T-cell (primary cell): ENCODE data around the gene VN1R5. TPM values are rescaled to one million over a fixed set of nuclear protein-coding genes. Genes with fewer than 3 reads are reported as not detected.

Experiments
- ATAC-seq, 4 experiments: fragments of 200-7000 bp in 3 of 4; fragments of 150-1000 bp in 1 of 4; cut with Tn5 transposase; replicated peaks in 1 of 4; 1 replicate in 3 of 4; 2 replicates in 1 of 4; pipeline ENCODE4 v1.10.0; 2021; ENCODE audit warnings: moderate library complexity in 3 of 4, mild to moderate bottlenecking in 2 of 4, moderate number of reproducible peaks in 1 of 4
- CTCF ChIA-PET, 2 donors: fragments of 300-600 bp; sonication (Branson Sonifier 250); formaldehyde crosslinking; loops; one replicate each; lab custom pipeline; 2022; ENCODE audit warnings: antibody characterized with exemption in 2 of 2; lab: Charles Lee
- POLR2A ChIA-PET, 2 donors: fragments of 300-600 bp; sonication (Branson Sonifier 250); formaldehyde crosslinking; loops; one replicate each; lab custom pipeline; 2022; ENCODE audit warnings: antibody characterized with exemption in 2 of 2; lab: Charles Lee
- DNase-seq, 35 experiments: peaks; one replicate each; pipeline versions ENCODE4 v3.0.0 to v3.0.0-alpha.2; 2013 to 2023
- H3K27ac ChIP-seq: one replicate; pipeline ENCODE4 v1.5.1; 2013; ENCODE audit warnings: low read length
- H3K27me3 ChIP-seq, 2 experiments: replicated peaks in 1 of 2; 1 replicate in 1 of 2; 2 replicates in 1 of 2; pipeline versions ENCODE4 v1.6.1 to v1.7.0; 2013; ENCODE audit warnings: low read length in 1 of 2, mixed read lengths in 1 of 2; ENCODE audit not compliant: control insufficient read depth in 2 of 2, insufficient read depth in 2 of 2; ENCODE audit errors: extremely low read depth in 1 of 2
- H3K36me3 ChIP-seq, 2 donors: 1 replicate in 1 of 2; 2 replicates in 1 of 2; pipeline versions ENCODE4 v1.6.1 to v1.7.0; 2013; ENCODE audit warnings: low read length in 1 of 2; ENCODE audit not compliant: control insufficient read depth in 2 of 2, insufficient read depth in 1 of 2; ENCODE audit errors: extremely low read depth in 1 of 2
- H3K4me1 ChIP-seq, 2 experiments: 1 replicate in 1 of 2; 2 replicates in 1 of 2; pipeline versions ENCODE4 v1.6.1 to v1.7.0; 2013; ENCODE audit warnings: low read length in 2 of 2, mixed read lengths in 1 of 2; ENCODE audit not compliant: insufficient read depth in 2 of 2, control insufficient read depth in 1 of 2; ENCODE audit errors: extremely low read depth in 1 of 2
- H3K4me3 ChIP-seq, 2 donors: 1 replicate in 1 of 2; 2 replicates in 1 of 2; pipeline versions ENCODE4 v1.5.1 to v1.7.0; 2013; ENCODE audit warnings: mild to moderate bottlenecking in 2 of 2, low read length in 1 of 2, moderate library complexity in 1 of 2; ENCODE audit not compliant: control insufficient read depth in 1 of 2; ENCODE audit errors: extremely low read depth in 1 of 2
- H3K9me3 ChIP-seq: 2 replicates; pipeline ENCODE4 v1.7.0; 2013
- H3K27ac Mint-ChIP-seq, 2 donors: one replicate each; pipeline ENCODE4 v1.8.0; 2020 to 2021; ENCODE audit warnings: mild to moderate bottlenecking in 2 of 2, mixed read lengths in 2 of 2
- H3K27me3 Mint-ChIP-seq, 2 donors: one replicate each; pipeline ENCODE4 v1.8.0; 2021 to 2022; ENCODE audit warnings: mixed read lengths in 2 of 2
- H3K36me3 Mint-ChIP-seq: one replicate; pipeline ENCODE4 v1.8.0; 2021; ENCODE audit warnings: mixed read lengths
- H3K4me1 Mint-ChIP-seq, 3 donors: one replicate each; pipeline ENCODE4 v1.8.0; 2020 to 2022; ENCODE audit warnings: mixed read lengths in 3 of 3, mild to moderate bottlenecking in 1 of 3
- H3K4me3 Mint-ChIP-seq, 3 donors: one replicate each; pipeline ENCODE4 v1.8.0; 2020 to 2022; ENCODE audit warnings: mild to moderate bottlenecking in 3 of 3, mixed read lengths in 3 of 3, moderate library complexity in 3 of 3
- H3K9me3 Mint-ChIP-seq, 3 donors: one replicate each; pipeline ENCODE4 v1.8.0; 2020 to 2022; ENCODE audit warnings: mixed read lengths in 3 of 3
- WGBS: methylation state at CpG from one replicate; pipeline ENCODE4 v1.1.5; 2013; ENCODE audit warnings: missing lambda C conversion rate; ENCODE audit not compliant: insufficient coverage; 5-methylcytosine and 5-hydroxymethylcytosine counted together
- total RNA-seq, 35 experiments: library from RNA in 6 of 35; stranded (reverse) in 6 of 35; fragments of 120-200 nt in 1 of 35; gene quantifications; one replicate each; pipeline versions ENCODE4 v1.2.1 to v1.2.4 and lab custom pipeline; 2013 to 2026

The VN1R5 gene
- total RNA-seq, 5 donors from 2014 or later (not counting 1 experiment from before 2014, with no cell fraction given) = not detected

- H3K9me3 Mint-ChIP-seq = peaks cover 11 to 26% (median 18%) of the 10 kb centered on the region in 3 donors
- no peaks in the 10 kb centered on the region for H3K27me3 ChIP-seq
- H3K9me3 ChIP-seq = no peaks in the 10 kb centered on the region
- H3K36me3 ChIP-seq = no peaks in the 10 kb centered on the region
- no peak overlapping the region for H3K4me3 ChIP-seq
- no peaks in the 10 kb centered on the region for H3K4me1 ChIP-seq
- no peaks in the 10 kb centered on the region for H3K4me1 Mint-ChIP-seq
- ChIA-PET CTCF (no interaction called here), POLR2A (no interaction called here)
- H3K27me3 Mint-ChIP-seq = peaks cover 15 to 28% of the 10 kb centered on the region in 2 donors
- H3K4me3 Mint-ChIP-seq = no peak overlapping the region
- peaks cover 8% of the 10 kb centered on the region for H3K36me3 Mint-ChIP-seq
- WGBS = 90% methylated on average over 3 of the region's 3 CpGs
- no peak overlapping the region for H3K27ac ChIP-seq
- H3K27ac Mint-ChIP-seq = no peak overlapping the region
- DNase-seq (no peak), ATAC-seq (no peak)
Observed at GRCh38 chr1:247228133-247228532, 27.7 kb upstream of the VN1R5 start.

- WGBS = no CpG with 5 or more reads among the region's 2 CpGs
- POLR2A ChIA-PET = interaction anchor here in 1 of 2 donors (0.5 kb wide), 1 partner anchor 62 kb away, joined by 3 read pairs; no protein-coding TSS in a partner anchor
- Histone ChIP-seq H3K27ac (no peak overlapping the region), H3K9me3 (no peaks in the 10 kb centered on the region), H3K27me3 (no peaks in the 10 kb centered on the region), H3K4me1 (no peaks in the 10 kb centered on the region), H3K4me3 (no peak overlapping the region), H3K36me3 (no peaks in the 10 kb centered on the region)
- Mint-ChIP-seq H3K4me3 (no peak overlapping the region), H3K27ac (no peak overlapping the region), H3K4me1 (no peaks in the 10 kb centered on the region), H3K9me3 (peaks cover 13 to 16% (median 16%) of the 10 kb centered on the region in 3 donors), H3K36me3 (no peaks in the 10 kb centered on the region), H3K27me3 (peaks cover 0 to 4% of the 10 kb centered on the region in 2 donors)
- no peak for DNase-seq
- no peak for ATAC-seq
- CTCF ChIA-PET = no interaction called here
Observed at GRCh38 chr1:247241691-247242090, 14.2 kb upstream of the VN1R5 start.

- H3K4me3 ChIP-seq = no peak overlapping the region
- no peaks in the 10 kb centered on the region for H3K4me1 Mint-ChIP-seq
- DNase-seq (no peak), ATAC-seq (no peak)
- H3K27me3 Mint-ChIP-seq = no peaks in the 10 kb centered on the region
- no peaks in the 10 kb centered on the region for H3K36me3 ChIP-seq
- no peak overlapping the region for H3K4me3 Mint-ChIP-seq
- H3K27ac Mint-ChIP-seq = no peak overlapping the region
- no peaks in the 10 kb centered on the region for H3K27me3 ChIP-seq
- ChIA-PET POLR2A (no interaction called here), CTCF (no interaction called here)
- no peaks in the 10 kb centered on the region for H3K9me3 ChIP-seq
- no peak overlapping the region for H3K27ac ChIP-seq
- WGBS = no CpG with 5 or more reads among the region's 12 CpGs
- H3K9me3 Mint-ChIP-seq = peaks cover 18 to 24% (median 23%) of the 10 kb centered on the region in 3 donors
- H3K36me3 Mint-ChIP-seq = no peaks in the 10 kb centered on the region
- no peaks in the 10 kb centered on the region for H3K4me1 ChIP-seq
Observed at GRCh38 chr1:247243524-247244137, 12.2 kb upstream of the VN1R5 start.

GRCh38 chr1:247246325-247247115 is 9.4 kb upstream of the VN1R5 start:
- ChIA-PET POLR2A (no interaction called here), CTCF (no interaction called here)

GRCh38 chr1:247247568-247247967 is 8.3 kb upstream of the VN1R5 start:
- Mint-ChIP-seq H3K9me3 (peaks cover 18 to 31% (median 30%) of the 10 kb centered on the region in 3 donors), H3K4me3 (no peak overlapping the region), H3K27ac (no peak overlapping the region), H3K36me3 (no peaks in the 10 kb centered on the region), H3K4me1 (no peaks in the 10 kb centered on the region), H3K27me3 (peaks cover 3 to 5% of the 10 kb centered on the region in 2 donors)
- POLR2A ChIA-PET = no interaction called here
- Histone ChIP-seq H3K36me3 (no peaks in the 10 kb centered on the region), H3K27me3 (no peaks in the 10 kb centered on the region), H3K9me3 (no peaks in the 10 kb centered on the region), H3K27ac (no peak overlapping the region), H3K4me3 (no peak overlapping the region), H3K4me1 (no peaks in the 10 kb centered on the region)
- WGBS = no CpG with 5 or more reads among the region's 1 CpG
- no peak for DNase-seq
- ATAC-seq = no peak
- CTCF ChIA-PET = no interaction called here

More at GRCh38 chr1:247246325-247247115, 9.4 kb upstream of the VN1R5 start:
- no peaks in the 10 kb centered on the region for H3K27me3 ChIP-seq
- H3K27ac ChIP-seq = no peak overlapping the region
- DNase-seq (no peak), ATAC-seq (no peak)
- peaks cover 18 to 31% (median 30%) of the 10 kb centered on the region in 3 donors for H3K9me3 Mint-ChIP-seq
- no peak overlapping the region for H3K4me3 ChIP-seq
- H3K4me1 Mint-ChIP-seq = no peaks in the 10 kb centered on the region
- H3K36me3 Mint-ChIP-seq = no peaks in the 10 kb centered on the region
- peaks cover 0 to 3% of the 10 kb centered on the region in 2 donors for H3K27me3 Mint-ChIP-seq
- H3K4me3 Mint-ChIP-seq = no peak overlapping the region
- H3K27ac Mint-ChIP-seq = no peak overlapping the region
- no peaks in the 10 kb centered on the region for H3K4me1 ChIP-seq
- no peaks in the 10 kb centered on the region for H3K36me3 ChIP-seq
- H3K9me3 ChIP-seq = no peaks in the 10 kb centered on the region

GRCh38 chr1:247266053-247266452 is 10.2 kb downstream of the VN1R5 start:
- Histone ChIP-seq H3K27me3 (peaks cover 0 to 6% of the 10 kb centered on the region in 2 experiments), H3K4me3 (no peak overlapping the region), H3K9me3 (no peaks in the 10 kb centered on the region), H3K4me1 (no peaks in the 10 kb centered on the region), H3K36me3 (no peaks in the 10 kb centered on the region), H3K27ac (no peak overlapping the region)
- 77% methylated on average over 4 of the region's 5 CpGs for WGBS
- ATAC-seq (no peak), DNase-seq (no peak)
- H3K4me3 Mint-ChIP-seq = no peak overlapping the region
- H3K27me3 Mint-ChIP-seq = peaks cover 3 to 12% of the 10 kb centered on the region in 2 donors
- POLR2A ChIA-PET = no interaction called here
- H3K4me1 Mint-ChIP-seq = no peaks in the 10 kb centered on the region
- peaks cover 12 to 30% (median 15%) of the 10 kb centered on the region in 3 donors for H3K9me3 Mint-ChIP-seq
- H3K36me3 Mint-ChIP-seq = peaks cover 4% of the 10 kb centered on the region
- CTCF ChIA-PET = no interaction called here
- no peak overlapping the region for H3K27ac Mint-ChIP-seq
